ENCODE data around the gene ST8SIA3.

Gene ST8SIA3

GRCh38 chr18:57343833-57344232 lies 8.5 kb upstream of the ST8SIA3 start:
- DNase-seq (ENCODE audit: low read depth) = no peak
- no peak for TF ChIP-seq CTCF (conservative IDR thresholded peaks at IDR 0.05; ENCODE audit: control insufficient read depth, insufficient read depth, low read depth, low read length)
- H3K4me3 ChIP-seq (ENCODE audit: control insufficient read depth, low read depth, low read length) = no peak overlapping the region

GRCh38 chr18:57346876-57347275 lies 5.5 kb upstream of the ST8SIA3 start:
- no peak for TF ChIP-seq CTCF (conservative IDR thresholded peaks at IDR 0.05; ENCODE audit: control insufficient read depth, insufficient read depth, low read depth, low read length)
- DNase-seq (ENCODE audit: low read depth) = no peak
- H3K4me3 ChIP-seq (ENCODE audit: control insufficient read depth, low read depth, low read length) = no peak overlapping the region

- no peak for DNase-seq (ENCODE audit: low read depth)
- TF ChIP-seq CTCF (conservative IDR thresholded peaks at IDR 0.05; ENCODE audit: control insufficient read depth, insufficient read depth, low read depth, low read length) = no peak
- H3K4me3 ChIP-seq (ENCODE audit: control insufficient read depth, low read depth, low read length) = no peak overlapping the region
Measured at GRCh38 chr18:57347784-57348183, 4.6 kb upstream of the ST8SIA3 start.

GRCh38 chr18:57352761-57353136 lies 392 bp downstream of the ST8SIA3 start:
- DNase-seq (ENCODE audit: low read depth) = no peak
- no peak for TF ChIP-seq CTCF (conservative IDR thresholded peaks at IDR 0.05; ENCODE audit: control insufficient read depth, insufficient read depth, low read depth, low read length)
- no peak overlapping the region for H3K4me3 ChIP-seq (ENCODE audit: control insufficient read depth, low read depth, low read length)

- H3K4me3 ChIP-seq (ENCODE audit: control insufficient read depth, low read depth, low read length) = no peak overlapping the region
- DNase-seq (ENCODE audit: low read depth) = no peak
Measured at GRCh38 chr18:57353137-57353939, 981 bp downstream of the ST8SIA3 start.

GRCh38 chr18:57353940-57354461 lies 1.6 kb downstream of the ST8SIA3 start:
- TF ChIP-seq CTCF (conservative IDR thresholded peaks at IDR 0.05; ENCODE audit: control insufficient read depth, insufficient read depth, low read depth, low read length) = no peak
- peak; percentile 22 for DNase-seq (ENCODE audit: low read depth)
- no peak overlapping the region for H3K4me3 ChIP-seq (ENCODE audit: control insufficient read depth, low read depth, low read length)

More at GRCh38 chr18:57353137-57353939, 981 bp downstream of the ST8SIA3 start:
- no peak for TF ChIP-seq CTCF (conservative IDR thresholded peaks at IDR 0.05; ENCODE audit: control insufficient read depth, insufficient read depth, low read depth, low read length)
